HG02884 (cell line): ENCODE results near the gene HAPLN1.
A peak's percentile ranks its signal among the peaks of the same experiment; 100 is the strongest.

Experiments used
- ATAC-seq: cut with Tn5 transposase; IDR thresholded peaks from one replicate; pipeline ENCODE4 v1.9.1; 2021; ENCODE audit warnings: mild to moderate bottlenecking, moderate library complexity; ENCODE audit not compliant: unreplicated experiment

The HAPLN1 gene

DNA sequence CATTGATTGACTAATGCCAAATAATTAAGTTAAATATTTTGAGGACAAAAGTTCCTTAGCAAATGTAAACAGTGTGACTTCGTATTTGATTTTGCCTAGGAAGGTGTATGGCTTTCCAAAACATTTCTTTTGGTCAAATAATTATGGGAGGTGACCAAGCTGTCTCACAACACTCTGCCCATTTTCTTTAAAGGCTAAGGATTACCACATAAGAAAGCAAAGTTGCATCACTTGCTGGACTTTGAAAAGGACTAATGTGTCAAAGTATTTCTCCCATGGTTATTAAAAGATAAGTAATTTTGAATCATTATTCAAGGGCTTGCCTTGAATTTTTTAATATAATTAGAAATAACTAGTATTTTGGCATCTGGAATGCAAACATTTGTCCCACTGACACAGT is 74.7 kb downstream of the HAPLN1 start:
- ATAC-seq: no peak

DNA sequence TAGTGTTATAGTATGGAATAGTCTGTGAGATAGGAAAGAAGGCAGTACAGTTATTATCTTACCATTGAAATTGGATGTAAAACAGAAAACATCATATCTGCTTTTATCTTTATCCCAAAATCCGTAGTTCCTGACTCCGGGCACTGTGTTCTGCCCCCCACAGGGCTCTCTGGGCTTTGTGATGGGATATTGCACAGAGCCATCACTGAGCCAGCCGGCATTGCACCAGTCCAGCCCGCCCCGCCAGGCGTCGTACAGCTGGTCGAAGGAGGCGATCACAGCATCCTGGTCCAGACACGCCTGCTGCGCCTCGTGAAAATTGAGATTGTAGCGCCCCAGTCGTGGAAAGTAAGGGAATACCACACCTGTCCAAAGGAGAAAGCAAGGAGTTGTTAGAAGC is 76.4 kb downstream of the HAPLN1 start:
- no peak for ATAC-seq

GRCh38 chr5:83641946-83642345 is 78.7 kb downstream of the HAPLN1 start:
- ATAC-seq: no peak

GRCh38 chr5:83639911-83640310 is 80.7 kb downstream of the HAPLN1 start:
- ATAC-seq: no peak

GRCh38 chr5:83636156-83636555 is 84.5 kb downstream of the HAPLN1 start:
- ATAC-seq: no peak

- no peak for ATAC-seq
These were observed 87.4 kb downstream of the HAPLN1 start for GRCh38 chr5:83633285-83633684.

- no peak for ATAC-seq
These were observed 87.8 kb downstream of the HAPLN1 start for GRCh38 chr5:83632874-83633273.

GRCh38 chr5:83628360-83628759 is 92.3 kb downstream of the HAPLN1 start:
- ATAC-seq: no peak

DNA sequence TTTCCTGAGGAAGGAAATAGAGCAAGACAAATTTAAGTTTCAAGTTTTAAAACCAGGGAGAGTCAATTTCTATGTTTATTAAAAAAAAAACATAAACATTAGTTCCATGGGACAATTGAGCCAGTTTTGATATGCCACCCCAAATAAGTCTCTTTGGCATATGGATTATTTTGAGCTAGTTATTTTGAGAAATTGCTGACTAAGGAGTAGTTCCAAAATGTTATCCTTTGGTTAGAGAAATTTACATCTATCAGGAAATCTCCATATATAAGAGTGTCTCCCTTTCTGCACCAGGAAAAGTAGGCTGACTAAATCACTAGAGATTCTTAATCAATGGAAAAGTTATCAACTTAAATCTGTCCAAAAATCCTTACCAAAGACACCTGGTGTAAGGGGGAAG is 105.8 kb downstream of the HAPLN1 start:
- ATAC-seq: no peak

GRCh38 chr5:83608122-83608521 is 112.5 kb downstream of the HAPLN1 start:
- peak; percentile 86 for ATAC-seq

- no peak for ATAC-seq
These were observed 125.4 kb downstream of the HAPLN1 start for GRCh38 chr5:83595217-83595616.

- no peak for ATAC-seq
These were observed 129.7 kb downstream of the HAPLN1 start for GRCh38 chr5:83590966-83591365.

DNA sequence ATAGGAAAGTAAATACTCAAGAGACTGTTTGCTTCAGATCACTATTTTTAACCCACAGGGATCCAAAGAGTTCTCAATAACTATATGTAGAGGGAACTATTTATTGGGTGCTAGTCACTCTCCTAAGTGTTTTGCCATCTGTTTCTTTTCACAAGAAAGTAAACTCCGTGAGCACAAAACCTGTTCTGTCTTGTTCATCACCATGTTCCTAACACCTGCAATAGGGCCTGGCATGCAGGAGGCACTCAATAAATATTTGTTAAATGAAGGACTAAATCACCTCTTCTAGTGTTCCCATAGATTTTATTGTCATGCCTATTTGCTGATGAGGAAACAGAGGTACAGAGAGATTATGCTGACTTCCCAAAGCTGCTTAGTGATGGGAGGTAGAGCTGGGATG is 130.9 kb downstream of the HAPLN1 start:
- no peak for ATAC-seq
